NAMALWA (cell line): Measurements from ENCODE around the gene PRKAG2.

ENCODE experiments used
- DNase-seq: peaks from one replicate; pipeline ENCODE4 v3.0.0-alpha.2; 2015; ENCODE audit warnings: low spot score

The PRKAG2 gene

DNA sequence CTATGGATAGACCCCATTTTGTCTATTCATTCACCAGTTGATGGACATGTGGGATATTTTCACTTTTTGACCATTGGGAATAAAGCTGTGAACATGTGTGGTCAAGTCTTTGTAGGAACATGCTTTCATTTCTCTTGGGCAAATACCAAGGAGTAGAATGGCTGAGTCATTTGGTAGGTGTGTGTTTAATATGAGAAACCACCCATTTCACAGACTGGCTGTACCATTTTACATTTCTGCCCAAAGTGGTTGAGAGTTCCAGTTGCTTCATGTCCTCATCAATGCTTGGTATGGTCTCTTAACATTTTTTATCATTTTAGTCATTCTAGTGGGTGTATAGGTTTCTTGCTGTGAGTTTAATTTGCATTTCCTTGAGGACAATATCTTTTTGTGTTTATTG is 232.4 kb downstream of the PRKAG2 start:
- DNase-seq = no peak

DNA sequence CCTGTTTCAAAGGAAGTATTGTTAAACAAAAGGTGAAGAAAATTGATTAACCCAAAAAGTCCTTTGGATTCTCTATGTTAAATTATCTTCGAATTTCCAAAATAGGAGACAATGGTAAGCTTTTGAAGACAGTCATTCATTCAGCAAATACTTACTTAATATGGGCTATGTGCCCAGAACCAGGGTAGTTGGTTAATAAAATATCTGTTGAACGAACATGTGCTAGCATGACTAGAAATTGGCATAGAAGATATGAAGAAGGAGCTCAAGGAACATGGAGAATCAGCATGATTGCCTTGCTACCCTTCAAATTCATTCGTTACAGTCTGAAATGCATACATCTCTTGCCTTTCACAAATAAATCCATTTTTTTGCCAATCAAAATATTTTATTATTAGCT is 234.2 kb downstream of the PRKAG2 start:
- no peak for DNase-seq

DNA sequence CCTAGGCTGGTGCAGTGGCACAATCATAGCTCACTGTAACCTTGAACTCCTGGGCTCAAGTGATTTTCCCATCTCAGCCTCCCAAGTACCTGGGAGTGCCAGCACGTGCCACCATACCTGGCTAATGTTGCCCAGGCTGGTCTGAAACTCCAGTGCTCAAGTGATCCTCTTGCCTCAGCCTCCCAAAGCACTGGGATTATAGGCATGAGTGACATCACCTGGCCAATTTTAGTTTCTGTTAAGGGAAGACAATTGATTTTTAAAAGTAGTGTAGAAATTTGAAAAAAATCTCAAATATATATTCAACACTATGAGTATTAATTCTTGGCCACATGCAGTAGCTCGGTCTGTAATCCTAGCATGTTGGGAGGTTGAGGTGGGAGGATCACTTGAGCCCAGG is 235.3 kb downstream of the PRKAG2 start:
- DNase-seq = no peak

DNA sequence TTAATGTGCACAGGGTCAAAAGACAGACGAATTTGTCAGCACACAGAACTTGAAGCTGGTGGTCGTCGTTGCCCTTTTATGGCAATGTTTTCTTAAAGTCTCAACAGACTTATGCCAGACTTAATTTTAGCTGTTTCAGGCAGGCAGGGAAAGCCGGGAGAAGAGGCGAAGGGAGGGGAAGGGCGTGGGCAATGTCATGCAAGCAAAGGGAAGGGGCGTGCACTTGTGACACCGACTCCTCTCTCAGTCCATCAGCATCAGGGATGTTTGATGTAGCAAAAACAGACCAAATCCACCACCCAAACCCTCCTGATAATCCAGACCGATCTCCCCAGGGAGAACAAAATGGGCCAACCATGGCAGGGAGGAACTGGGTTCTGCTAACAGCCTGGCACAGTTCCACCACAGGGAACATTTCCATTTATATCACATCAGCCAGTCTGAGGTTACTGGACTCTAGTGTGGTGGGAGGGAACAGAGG is 239.1 kb downstream of the PRKAG2 start:
- no peak for DNase-seq

DNA sequence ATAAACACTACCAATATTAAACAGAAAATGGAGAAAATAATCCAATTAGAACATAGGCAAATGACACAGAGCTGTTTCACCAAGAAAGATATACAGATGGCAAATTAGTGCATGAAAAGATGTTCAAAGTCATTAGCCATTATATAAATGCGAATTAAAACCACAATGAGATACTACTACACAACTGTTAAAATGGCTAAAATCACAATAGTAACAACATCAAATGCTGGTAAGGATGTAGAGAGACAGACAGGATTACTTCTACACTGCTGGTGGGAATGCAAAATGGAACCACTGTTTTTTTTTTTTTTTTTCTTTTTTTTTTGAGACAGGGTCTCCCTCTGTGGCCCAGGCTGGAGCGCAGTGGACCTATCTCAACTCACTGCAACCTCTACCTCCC is 242.3 kb downstream of the PRKAG2 start:
- no peak for DNase-seq

DNA sequence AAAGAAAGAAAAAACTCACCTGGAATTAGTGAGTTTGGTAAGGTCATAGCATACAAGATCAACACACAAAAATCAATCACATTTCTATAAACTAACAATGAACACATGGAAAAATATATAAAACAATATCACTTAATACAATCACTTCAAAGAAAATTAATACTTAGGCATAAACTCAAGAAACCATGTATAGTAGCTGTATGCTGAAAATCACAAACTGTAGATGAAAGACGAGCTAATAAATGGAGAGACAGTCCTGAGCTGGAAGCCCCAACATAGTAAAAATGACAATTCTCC is 243.5 kb downstream of the PRKAG2 start:
- DNase-seq = no peak

DNA sequence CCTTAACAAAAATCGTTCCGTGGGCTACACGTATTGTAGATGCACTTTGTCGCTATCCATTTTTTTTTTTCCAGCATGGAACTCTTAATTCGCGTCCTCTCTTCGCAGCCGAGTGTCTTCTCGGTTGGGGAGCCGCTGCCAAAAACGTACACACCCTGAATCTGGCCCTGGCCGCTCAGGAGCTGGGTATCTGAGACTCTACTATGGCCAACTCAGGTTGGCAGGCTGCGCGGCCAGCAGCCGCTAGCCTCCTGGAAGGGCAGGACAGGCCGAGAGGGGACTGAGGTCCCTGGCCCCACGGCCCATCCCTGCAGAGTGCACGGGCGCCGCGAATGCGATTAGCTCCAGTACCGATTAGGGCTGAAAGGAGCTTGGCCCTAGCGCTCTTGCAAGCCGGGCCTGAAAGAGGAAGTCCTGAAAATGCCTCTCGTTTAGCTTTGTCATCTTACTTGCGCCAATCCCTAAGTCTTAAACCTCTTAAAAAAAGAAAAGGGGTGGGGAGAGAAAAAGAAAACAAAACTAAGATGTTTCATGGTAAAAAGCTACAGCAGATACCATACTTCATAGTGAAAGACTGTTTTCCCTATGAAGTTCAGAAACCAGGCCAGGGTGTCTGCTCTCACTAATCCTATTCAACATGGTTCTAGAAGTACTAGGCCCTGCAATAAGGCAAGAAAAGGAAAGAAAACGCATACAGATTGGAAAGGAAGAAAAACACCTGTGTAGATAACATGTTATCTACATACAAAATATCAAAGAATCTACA is 244.0 kb downstream of the PRKAG2 start:
- DNase-seq = peak; percentile 34

DNA sequence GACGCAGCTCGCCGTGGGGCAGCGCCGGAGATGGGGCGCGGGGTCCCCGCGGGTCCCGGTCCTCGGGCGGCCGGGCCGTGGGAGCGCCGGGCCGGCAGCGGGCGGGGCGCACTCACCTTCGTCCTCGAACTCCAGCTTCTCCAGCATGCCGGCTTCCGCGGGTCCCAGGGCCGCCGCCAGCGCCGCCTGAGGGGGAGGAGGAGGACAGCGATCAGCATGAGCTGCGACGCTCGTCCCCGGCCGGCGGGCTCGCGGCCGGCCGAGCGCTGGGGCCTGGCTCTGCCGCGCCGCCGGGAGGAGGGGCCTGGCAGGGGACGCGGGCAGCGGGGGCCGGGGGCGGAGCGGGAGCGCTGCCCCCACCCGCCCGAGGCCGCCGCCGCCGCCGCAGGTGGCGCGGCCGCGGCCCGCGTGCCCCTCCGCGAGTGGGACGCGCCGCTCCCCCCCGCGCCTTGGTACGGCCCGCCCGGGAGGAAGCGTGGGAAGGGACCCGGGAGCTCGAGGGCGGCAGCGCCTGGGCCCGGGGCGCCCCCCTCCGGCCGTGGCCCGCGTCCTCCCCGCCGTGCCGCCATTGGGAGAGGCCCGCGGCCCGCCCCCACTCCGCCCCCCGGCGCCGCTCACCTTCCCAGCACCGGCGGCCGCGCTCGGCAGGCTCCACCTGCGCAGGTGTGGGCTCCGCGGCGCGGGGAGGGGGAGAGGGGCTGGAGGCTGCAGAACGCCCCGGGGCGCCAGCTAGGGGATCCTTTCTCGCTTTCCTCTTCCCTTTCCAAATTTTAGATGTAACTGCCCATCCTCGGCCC is 244.8 kb downstream of the PRKAG2 start:
- DNase-seq = peak; percentile 58

DNA sequence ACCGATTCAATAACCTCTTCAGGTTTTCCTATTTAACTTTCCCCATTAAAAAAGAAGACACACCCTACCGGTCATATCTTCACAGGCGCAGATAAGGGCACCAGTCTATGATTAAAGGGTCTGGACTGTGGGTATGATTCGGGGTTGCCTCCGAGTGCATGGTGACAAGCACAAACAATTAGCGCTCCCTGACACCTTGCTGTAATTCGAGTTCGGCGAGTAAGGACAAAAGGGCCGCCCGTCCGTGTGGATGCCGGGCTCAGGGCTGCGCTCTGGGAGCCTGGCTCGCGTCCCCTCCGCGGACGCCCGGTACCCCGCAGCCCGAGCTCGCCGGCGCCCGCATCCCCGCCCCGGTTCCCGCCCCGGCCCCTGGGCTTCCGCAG is 245.4 kb downstream of the PRKAG2 start:
- peak; percentile 65 for DNase-seq

DNA sequence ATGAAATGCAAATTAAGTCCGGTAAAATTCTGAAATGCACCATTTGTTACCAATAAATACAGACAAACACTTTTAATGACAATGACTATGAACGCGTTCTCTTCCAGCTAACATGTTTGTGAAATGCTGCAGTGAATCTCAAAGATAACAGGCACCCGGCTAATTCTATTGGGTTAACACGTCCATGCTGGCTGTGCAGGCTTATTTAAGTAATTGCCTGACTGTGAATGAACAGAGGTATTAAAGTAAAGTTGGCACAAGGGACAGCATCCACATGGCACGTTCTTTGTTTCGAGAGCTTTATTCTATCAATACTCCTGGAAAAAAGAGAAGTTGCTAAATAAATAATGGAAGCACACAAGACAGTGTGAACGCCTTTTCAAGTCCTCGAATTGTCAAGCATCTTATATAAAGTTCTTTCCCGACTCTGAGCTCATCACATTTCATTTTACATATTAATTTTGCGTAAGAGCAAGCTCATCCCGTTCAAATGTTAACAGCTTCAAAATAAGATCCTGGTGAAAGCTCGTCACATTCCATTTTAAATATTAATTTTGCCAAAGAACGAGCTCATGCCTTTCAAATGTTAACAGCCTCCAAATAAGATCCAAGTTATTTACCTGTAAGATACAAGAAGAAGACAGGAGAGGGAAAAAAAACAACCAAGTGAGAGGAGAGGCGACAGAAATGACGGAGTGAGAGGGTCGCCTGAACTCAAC is 245.9 kb downstream of the PRKAG2 start:
- DNase-seq = no peak

DNA sequence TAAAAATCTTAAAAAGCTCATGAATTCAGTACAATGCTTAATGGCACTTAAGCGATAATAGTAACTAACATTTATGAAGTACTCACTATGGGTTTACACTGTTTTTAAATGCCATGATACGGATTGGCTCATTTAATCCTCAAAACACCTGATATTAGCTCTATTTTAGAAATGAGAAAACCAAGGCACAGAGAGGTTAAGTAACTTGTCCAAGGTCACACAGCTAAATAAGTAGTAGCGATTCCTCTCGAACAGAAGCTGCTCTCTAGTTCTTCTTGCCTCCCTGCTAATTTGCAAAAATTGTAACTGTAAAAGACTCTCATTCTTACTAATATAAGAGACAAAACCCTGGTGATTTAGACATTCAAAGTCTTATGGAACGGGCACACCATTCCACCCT is 246.6 kb downstream of the PRKAG2 start:
- no peak for DNase-seq

DNA sequence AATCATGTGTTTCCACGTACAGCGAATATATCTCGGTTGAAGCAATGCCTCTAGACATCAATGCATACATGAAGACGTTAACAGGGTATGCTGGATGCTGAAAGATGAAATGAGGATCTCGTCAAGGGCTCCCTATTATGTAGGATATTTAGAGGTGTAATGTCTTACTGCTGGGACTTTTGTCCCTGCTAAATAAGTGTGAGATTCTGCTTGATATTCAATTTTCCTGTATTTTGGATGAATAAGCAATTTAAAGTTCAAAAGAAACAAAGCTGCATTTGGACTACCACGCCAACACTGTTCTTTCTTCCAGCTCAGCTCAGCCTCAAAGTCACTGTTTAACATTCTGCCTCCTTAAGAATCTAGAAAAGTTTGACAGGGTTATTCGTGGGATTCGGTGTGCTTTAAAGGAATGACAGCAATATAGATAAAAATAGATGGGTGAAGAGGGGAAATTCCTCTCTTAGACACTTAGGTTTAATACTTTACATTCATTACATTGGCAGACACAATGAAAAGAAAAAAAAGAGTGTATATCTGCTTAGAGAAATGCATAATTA is 247.1 kb downstream of the PRKAG2 start:
- DNase-seq = no peak

DNA sequence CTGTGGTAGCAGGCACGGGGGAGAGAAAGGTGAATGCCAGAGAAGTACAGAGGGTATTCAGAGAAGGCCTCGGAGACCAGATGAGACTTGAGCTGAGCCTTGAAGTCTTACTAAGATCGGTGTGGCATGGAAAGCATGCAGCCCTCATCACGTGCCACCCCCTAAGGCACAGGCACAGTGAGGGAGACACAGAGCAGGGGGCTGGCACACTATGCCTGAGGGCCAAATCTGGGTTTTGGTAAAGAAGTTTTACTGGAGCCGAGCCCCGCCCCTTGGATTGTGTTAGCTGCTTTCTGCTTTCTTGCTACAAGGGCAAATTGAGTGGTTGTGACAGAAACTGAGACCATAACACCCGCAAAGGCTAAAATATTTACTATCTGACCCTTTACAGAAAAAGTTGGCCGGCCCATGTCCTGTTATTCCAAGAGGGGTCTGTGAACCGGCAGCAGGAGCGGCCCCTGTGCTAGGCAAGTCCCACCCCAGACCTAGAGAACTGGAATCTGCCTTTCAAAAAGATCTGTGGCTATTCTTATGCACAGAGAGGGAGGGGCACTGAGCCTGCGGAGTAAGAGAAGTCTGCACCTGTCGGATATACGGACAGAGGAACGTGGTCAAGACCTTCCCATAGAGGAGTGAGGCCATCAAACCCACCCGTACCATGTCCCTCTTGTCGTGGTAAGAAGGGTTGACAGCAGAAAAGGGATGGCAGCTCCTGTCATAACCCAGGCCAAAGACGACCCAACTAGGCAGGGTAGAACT is 247.9 kb downstream of the PRKAG2 start:
- DNase-seq = no peak

DNA sequence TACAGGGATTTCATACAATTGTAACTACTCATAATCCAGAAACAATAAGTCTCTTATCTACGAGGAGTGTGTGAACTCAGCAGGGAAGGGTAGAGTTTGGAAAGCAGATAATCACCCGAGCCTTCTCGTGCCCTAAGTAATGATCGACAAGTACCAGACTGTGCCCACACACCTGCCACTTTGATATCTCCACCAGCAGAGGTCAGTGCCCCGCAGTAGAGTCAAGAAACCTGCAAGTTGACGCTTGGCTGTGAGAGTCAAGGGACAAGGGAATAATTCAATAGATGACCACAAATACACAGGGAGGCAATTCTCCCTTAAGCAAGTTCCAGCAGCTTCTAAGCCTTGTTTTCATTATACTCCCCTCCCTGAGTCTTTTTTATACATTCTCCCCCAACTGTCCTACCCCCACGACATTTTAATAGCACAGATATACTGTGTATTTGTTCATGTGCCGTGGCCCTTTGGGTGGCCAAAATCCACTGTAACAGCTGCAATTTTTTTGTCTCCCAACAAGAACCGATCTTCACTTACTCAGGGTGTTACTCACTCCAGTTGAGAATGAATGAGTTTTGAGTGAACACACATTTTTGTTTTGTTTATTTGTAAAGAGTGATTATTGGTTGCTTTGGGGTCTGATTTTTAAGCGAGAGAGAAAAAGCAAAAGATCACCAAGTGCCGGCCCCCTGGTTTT is 250.3 kb downstream of the PRKAG2 start:
- peak; percentile 57 for DNase-seq

DNA sequence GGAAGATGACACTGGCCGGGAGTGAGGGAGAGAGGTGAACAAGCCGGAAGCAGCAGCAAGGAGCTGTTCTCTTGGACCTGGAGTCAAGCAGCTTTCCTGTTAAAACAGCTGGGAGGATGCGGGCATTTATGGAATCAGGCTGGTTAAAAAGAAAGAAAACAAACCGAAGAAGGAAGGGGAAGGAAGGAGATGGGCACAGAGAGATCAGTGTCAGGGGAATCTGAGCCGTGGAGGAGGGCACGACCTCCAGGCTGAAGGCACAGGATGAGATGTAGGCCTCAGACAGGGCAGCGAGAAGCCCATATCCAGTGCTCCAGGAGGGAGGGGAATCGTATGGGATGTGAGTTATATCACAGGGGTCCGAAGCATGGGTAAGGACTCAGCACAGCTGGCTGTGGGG is 251.3 kb downstream of the PRKAG2 start:
- DNase-seq = no peak

DNA sequence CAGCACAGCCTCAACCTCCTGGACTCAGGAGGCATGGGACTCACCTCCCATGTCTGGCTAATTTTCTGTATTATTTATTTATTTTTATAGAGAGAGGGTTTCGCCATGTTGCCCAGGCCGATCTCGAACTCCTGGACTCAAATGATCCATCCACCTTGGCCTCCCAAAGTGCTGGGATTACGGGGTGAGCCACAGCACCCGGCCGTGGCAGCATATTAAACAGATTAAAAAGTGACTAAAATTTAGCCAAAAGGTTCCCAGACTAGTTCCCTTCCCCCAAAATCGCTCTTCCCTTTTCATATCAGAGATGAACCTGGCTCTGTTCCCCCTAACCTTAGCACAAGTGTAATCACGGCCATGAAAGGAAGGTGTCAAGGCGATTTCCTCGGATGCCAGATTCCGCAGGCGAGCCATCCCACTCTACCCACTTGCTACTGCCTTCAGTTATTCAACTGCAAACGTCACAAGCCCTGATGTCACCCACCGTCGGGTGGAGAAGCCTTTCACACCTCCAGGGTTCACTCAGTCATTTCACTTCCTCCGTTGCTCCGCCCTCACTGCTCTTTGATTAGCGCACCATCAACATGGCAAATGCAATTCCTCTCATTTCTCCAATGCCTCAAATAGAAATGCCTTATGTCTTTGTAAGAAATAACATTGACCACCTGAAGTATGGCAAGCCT is 252.5 kb downstream of the PRKAG2 start:
- DNase-seq = no peak

DNA sequence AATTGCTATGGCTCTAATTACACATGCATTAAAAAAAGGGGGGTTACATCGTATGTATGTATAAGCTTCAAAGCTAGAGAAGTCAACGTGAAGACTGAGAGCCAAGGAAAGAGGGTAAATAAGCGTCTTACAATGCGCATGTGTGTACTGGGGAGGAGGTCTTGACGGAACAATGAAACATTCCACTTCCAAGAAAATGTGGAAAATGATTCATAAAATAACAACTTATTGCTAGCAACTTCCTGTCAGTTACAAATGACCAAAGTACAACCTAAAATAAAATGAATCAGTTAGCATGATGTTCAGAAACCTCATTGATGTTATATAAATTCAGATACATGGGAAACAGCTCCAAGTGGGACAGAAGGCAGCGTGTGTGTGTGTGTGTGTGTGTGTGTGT is 253.1 kb downstream of the PRKAG2 start:
- no peak for DNase-seq

DNA sequence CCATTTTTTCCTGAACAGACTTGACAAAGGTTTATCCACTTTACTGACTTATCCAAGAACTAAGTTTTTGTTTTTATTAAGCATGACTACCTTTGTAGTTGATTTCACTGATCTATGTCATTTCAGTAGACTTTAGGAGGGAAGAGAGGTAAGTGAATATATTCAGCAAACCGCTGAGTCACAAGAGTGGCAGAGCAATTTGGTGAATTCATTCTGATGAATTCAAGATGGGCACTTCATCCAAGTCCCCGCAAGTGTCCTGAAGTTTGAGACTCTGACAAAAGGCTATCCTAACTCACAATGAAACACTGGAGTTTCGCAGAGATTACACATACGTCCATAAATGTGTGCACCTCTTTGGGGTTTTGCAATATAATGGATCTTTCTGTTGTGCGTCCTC is 255.0 kb downstream of the PRKAG2 start:
- DNase-seq = no peak

DNA sequence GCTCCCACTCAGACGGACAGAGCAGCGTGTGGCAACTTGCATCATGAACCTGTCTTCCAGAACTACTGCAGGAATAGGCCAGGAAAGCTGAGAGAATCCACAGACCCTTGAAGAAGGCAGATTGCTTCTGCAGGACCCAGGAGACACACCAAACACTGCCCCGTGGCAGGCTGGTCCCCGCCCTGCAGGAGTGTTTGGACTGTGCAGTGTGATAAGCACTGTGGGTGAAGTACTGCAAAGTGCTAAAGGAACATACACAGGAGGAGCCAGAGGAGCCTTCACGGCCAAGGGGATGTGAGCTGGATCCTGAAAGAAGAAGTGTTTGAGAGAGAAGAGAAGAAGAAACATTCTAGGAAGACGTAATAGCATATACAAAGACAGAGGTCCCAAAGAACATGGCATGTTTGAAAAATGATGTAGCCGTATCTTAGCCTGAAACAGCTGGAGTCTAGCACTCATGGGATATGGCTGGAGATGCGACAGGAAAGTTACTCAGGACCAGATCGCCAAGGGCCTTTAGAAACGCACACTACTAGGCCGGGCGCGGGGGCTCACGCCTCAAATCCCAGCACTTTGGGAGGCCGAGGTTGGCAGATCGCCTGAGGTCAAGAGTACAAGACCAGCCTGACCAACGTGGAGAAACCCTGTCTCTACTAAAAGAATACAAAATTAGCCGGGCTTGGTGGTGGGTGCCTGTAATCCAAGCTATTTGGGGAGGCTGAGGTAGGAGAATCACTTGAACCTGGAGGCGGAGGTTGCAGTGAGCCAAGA is 260.3 kb downstream of the PRKAG2 start:
- DNase-seq = no peak

DNA sequence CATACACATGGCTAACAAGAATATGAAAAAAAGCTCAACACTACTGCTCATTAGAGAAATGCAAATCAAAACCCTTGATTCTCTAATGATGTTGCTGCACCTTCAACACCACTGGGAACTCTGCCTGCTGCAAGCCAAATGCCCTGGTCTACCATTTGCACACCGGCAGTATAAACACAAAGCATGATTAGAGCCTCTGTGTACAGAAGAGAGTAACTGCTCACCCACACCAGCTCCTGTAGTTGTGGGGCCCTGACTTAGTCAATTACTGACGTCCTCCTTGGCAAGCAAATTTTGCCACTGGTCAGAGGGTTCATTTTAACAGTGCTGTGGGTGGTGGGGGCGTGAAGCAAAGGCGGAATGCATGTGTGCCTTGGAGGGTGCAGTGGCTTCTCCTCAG is 261.1 kb downstream of the PRKAG2 start:
- DNase-seq = no peak
